ENCODE data around the gene IMPDH2. TPM values are rescaled to one million over a fixed set of nuclear protein-coding genes. Genes with fewer than 3 reads are reported as not detected.

The IMPDH2 gene
- total RNA-seq, 1 donor from 2014 or later = 100 TPM

GRCh38 chr3:49007771-49008528 lies 21.2 kb downstream of the IMPDH2 start:
- Mint-ChIP-seq H3K27me3 (ENCODE audit: unreplicated experiment) (peaks cover 3% of the 10 kb centered on the region), H3K4me1 (ENCODE audit: low read depth, unreplicated experiment) (peaks cover 7% of the 10 kb centered on the region), H3K4me3 (ENCODE audit: unreplicated experiment) (peak overlapping the region; percentile 98), H3K27ac (ENCODE audit: unreplicated experiment) (peak overlapping the region; percentile 100), H3K9me3 (ENCODE audit: unreplicated experiment) (peaks cover 7% of the 10 kb centered on the region), H3K36me3 (ENCODE audit: unreplicated experiment) (no peaks in the 10 kb centered on the region)
- TF ChIP-seq CTCF (IDR thresholded peaks at IDR 0.05; ENCODE audit: partially characterized antibody, unreplicated experiment) = no peak
- DNase-seq = peak; percentile 95

- Mint-ChIP-seq H3K4me3 (ENCODE audit: unreplicated experiment) (peak within 1 kb of the TSS; percentile 98), H3K4me1 (ENCODE audit: low read depth, unreplicated experiment) (peaks cover 7% of the 10 kb centered on the region), H3K27me3 (ENCODE audit: unreplicated experiment) (peaks cover 3% of the 10 kb centered on the region), H3K9me3 (ENCODE audit: unreplicated experiment) (peaks cover 7% of the 10 kb centered on the region), H3K36me3 (ENCODE audit: unreplicated experiment) (no peaks in the 10 kb centered on the region), H3K27ac (ENCODE audit: unreplicated experiment) (peak within 1 kb of the TSS; percentile 100)
- TF ChIP-seq CTCF (IDR thresholded peaks at IDR 0.05; ENCODE audit: partially characterized antibody, unreplicated experiment) = peak; percentile 18
- DNase-seq = peak; percentile 98
These were observed 22.0 kb downstream of the IMPDH2 start, which contains the start of gene WDR6 for GRCh38 chr3:49007068-49007770. TSS of gene WDR6 (plus strand) at chr3:49007391. CDS start at chr3:49007432, 41 bp downstream.

GRCh38 chr3:49006408-49007067 lies 22.7 kb downstream of the IMPDH2 start:
- Mint-ChIP-seq H3K4me1 (ENCODE audit: low read depth, unreplicated experiment) (peaks cover 7% of the 10 kb centered on the region), H3K9me3 (ENCODE audit: unreplicated experiment) (peaks cover 7% of the 10 kb centered on the region)
- DNase-seq = no peak

GRCh38 chr3:49005998-49006397 lies 23.2 kb downstream of the IMPDH2 start:
- no peak for DNase-seq
- Mint-ChIP-seq H3K27ac (ENCODE audit: unreplicated experiment) (peak overlapping the region; percentile 100), H3K4me3 (ENCODE audit: unreplicated experiment) (peak overlapping the region; percentile 98), H3K9me3 (ENCODE audit: unreplicated experiment) (peaks cover 5% of the 10 kb centered on the region), H3K27me3 (ENCODE audit: unreplicated experiment) (peaks cover 3% of the 10 kb centered on the region), H3K4me1 (ENCODE audit: low read depth, unreplicated experiment) (peaks cover 7% of the 10 kb centered on the region), H3K36me3 (ENCODE audit: unreplicated experiment) (no peaks in the 10 kb centered on the region)
- TF ChIP-seq CTCF (IDR thresholded peaks at IDR 0.05; ENCODE audit: partially characterized antibody, unreplicated experiment) = no peak

More at GRCh38 chr3:49006408-49007067, 22.7 kb downstream of the IMPDH2 start:
- Mint-ChIP-seq H3K36me3 (ENCODE audit: unreplicated experiment) (no peaks in the 10 kb centered on the region), H3K27me3 (ENCODE audit: unreplicated experiment) (peaks cover 3% of the 10 kb centered on the region), H3K4me3 (ENCODE audit: unreplicated experiment) (peak overlapping the region; percentile 98), H3K27ac (ENCODE audit: unreplicated experiment) (peak overlapping the region; percentile 100)
- no peak for TF ChIP-seq CTCF (IDR thresholded peaks at IDR 0.05; ENCODE audit: partially characterized antibody, unreplicated experiment)

All from glutamatergic neuron (in vitro differentiated cells).